ENCODE measurements around the gene SYT6.

SYT6 gene

GRCh38 chr1:114089502-114090138, 64.0 kb downstream of the SYT6 start:
- DNase-seq (ENCODE audit: insufficient read length, low spot score) (no peak), FAIRE-seq (no peak)
- TF ChIP-seq POLR2A (IDR thresholded peaks at IDR 0.05; ENCODE audit: low read depth, low read length): no peak

GRCh38 chr1:114088392-114089299, 65.0 kb downstream of the SYT6 start:
- no peak for TF ChIP-seq POLR2A (IDR thresholded peaks at IDR 0.05; ENCODE audit: low read depth, low read length)
- FAIRE-seq: no peak

DNA sequence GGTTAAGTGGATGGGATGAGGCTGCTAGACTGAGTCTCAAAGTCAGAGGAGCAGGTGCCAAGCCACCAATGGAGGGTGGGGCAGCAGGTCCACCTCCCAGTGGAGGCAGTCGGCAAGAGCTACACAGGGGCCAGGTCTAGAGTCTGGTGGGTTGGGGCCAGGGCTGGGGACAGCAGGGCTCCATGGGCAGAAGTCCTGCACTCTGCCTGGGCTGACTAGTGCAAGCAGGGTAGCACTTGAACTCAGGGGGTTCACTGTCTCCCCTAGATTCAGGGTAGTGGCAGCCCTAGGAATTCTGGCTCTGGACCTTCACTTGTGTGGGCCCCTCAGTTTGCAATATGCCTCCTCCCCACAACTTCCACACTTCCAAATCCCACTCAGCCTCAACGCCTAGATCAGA, 66.2 kb downstream of the SYT6 start:
- FAIRE-seq (no peak), DNase-seq (ENCODE audit: insufficient read length, low spot score) (no peak)
- TF ChIP-seq POLR2A (IDR thresholded peaks at IDR 0.05; ENCODE audit: low read depth, low read length): no peak

More at GRCh38 chr1:114088392-114089299, 65.0 kb downstream of the SYT6 start:
- DNase-seq (ENCODE audit: insufficient read length, low spot score): no peak

DNA sequence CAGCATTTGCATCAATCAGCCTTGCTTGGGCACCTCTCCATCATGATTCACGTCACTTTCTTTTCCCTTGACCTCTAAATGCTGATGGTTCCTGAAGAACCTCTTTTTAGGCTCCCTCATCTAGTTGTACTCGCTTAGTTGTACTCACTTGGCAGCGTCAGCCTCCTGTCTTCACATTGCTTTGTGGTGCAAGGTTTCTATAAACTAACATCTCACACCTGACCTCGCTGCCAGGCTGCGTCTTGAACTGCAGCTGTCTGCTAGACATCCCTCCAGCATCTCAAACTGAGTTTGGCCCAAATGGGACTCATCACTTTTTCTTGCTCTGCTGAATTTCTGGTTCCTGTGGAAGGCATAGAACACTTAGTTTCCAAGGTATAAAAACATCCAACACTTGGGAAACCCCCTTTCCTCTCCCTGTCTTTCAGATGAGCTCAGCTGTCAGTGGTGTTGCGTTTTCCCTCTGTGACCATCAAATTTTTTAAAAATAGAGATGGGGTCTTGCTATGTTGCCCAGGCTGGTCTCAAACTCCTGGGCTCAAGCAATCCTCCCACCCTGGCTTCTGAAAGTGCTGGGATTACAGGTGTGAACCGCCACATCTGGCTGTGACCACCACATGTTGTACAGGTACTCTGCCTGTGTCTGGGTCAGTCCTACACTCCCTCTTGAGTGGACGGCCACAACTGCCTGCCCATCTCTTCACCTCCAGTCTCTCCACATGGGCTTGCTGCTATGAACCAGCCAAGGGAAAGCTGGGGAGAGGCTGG, 66.9 kb downstream of the SYT6 start:
- FAIRE-seq (no peak), DNase-seq (ENCODE audit: insufficient read length, low spot score) (no peak)
- no peak for TF ChIP-seq POLR2A (IDR thresholded peaks at IDR 0.05; ENCODE audit: low read depth, low read length)

DNA sequence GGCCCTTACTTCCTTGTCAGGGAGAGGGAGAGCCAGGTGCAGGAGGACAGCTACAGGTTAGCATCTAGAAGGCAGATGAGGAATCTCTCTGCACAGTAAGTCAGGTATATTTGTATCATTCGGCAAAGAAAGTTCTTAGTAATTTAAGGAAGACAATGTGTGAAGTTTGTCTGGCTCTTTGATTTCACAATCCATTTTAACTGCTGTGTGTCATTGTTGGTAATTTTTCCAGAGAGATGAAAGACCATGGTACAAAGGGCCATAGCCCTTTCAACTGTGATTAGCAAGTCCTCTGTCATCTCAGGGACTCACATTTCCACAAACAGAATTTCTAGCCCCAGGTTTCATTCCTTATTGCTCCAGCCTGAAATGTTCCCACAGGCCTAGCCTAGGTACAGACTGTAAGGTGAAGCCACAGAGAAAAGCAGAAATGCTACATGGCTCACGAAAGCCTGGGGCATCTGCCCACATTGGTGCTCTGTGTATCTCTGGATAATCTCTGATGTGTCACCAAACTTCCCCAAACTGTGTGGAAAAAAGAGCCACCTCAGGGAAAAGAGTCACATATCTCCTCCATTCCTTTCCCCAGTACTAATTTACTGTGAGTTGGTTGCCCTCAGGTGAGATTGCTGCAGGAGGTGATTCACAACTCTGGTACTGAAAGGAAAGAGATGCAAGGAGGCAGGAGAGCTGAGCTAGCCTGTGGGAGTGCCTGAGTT, 70.6 kb downstream of the SYT6 start:
- no peak for DNase-seq (ENCODE audit: insufficient read length, low spot score)
- no peak for TF ChIP-seq POLR2A (IDR thresholded peaks at IDR 0.05; ENCODE audit: low read depth, low read length)
- no peak for FAIRE-seq

DNA sequence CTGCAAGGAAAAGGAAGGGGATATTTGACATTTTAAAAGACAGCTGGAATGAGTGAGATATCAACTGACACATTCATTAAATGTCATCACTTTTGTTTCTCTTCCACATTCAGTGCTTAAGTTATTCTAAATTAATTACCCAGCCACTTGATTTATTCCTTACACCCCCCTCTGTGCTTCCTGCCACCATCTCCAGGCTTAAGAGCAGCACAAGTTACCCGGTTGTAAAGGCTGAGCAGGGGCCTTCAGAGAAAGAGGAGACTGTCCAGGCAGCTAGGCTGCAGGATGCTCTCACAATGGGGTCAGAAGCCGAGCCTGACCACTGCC, 71.4 kb downstream of the SYT6 start:
- DNase-seq (ENCODE audit: insufficient read length, low spot score) (no peak), FAIRE-seq (no peak)
- no peak for TF ChIP-seq POLR2A (IDR thresholded peaks at IDR 0.05; ENCODE audit: low read depth, low read length)

- no peak for FAIRE-seq
Measured at GRCh38 chr1:114081437-114082303, 72.0 kb downstream of the SYT6 start.

GRCh38 chr1:114080511-114081436, 72.9 kb downstream of the SYT6 start:
- no peak for TF ChIP-seq POLR2A (IDR thresholded peaks at IDR 0.05; ENCODE audit: low read depth, low read length)
- DNase-seq (ENCODE audit: insufficient read length, low spot score): no peak
- no peak for FAIRE-seq

More at GRCh38 chr1:114081437-114082303, 72.0 kb downstream of the SYT6 start:
- TF ChIP-seq POLR2A (IDR thresholded peaks at IDR 0.05; ENCODE audit: low read depth, low read length): no peak
- DNase-seq (ENCODE audit: insufficient read length, low spot score): no peak

DNA sequence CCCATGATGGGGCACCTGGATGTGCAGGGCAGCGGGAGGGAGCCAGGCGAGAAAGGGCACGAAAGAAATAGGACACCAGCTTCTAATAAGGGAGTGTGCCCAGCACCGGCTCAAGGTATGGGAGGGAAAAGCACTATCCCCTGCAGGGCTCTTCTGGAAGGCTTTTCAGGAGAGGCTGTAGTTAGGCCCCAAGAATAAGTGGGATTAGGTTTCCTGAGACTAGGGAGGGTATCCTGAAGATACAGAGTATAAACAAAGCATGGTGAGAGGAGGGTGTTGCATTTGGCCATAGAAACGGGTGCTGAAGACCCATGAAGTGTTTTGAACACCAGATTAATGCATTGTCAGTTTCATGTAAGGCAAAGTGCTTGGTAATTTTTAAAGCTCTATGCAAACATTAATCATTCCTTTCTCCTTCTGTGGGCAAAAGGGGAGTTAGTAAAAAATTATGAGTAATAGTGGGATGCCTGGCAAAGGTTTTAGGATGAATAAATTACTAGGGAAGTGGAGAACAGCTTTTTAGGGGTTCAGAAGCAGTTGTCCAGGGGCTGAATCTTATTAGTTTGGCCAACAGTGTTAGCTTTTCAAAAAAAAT, 74.0 kb downstream of the SYT6 start:
- FAIRE-seq (no peak), DNase-seq (ENCODE audit: insufficient read length, low spot score) (no peak)
- no peak for TF ChIP-seq POLR2A (IDR thresholded peaks at IDR 0.05; ENCODE audit: low read depth, low read length)

GRCh38 chr1:114078116-114078515, 75.6 kb downstream of the SYT6 start:
- no peak for TF ChIP-seq POLR2A (IDR thresholded peaks at IDR 0.05; ENCODE audit: low read depth, low read length)
- DNase-seq (ENCODE audit: insufficient read length, low spot score): no peak
- FAIRE-seq: no peak

- no peak for TF ChIP-seq POLR2A (IDR thresholded peaks at IDR 0.05; ENCODE audit: low read depth, low read length)
- no peak for DNase-seq (ENCODE audit: insufficient read length, low spot score)
- FAIRE-seq: no peak
Measured at GRCh38 chr1:114077188-114077587, 76.5 kb downstream of the SYT6 start.
